ENCODE measurements around the gene IQCH. TPM values are rescaled to one million over a fixed set of nuclear protein-coding genes. Genes with fewer than 3 reads are reported as not detected.

The IQCH gene
- total and polyA plus RNA-seq, 12 donors = 0.29 to 2.6 (median 1.2) TPM

DNA sequence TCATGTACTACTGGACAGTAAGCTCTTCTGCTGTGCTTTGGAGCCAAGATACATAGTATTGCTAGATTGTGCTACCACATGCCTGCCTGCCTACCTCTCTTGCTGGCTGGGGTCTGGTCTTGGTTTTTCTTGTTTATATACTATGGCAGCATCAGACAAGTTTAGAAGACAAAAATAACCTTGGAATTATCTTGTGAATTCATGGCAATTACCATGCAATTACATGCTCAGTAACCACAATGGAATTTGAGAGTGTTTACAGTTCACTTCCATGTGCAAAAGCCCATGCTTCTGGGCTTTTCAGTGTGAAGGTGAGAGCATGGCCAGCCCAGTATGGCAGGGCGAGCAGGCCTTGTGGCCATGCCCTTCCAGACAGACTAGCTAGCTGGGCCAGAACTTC lies 218.4 kb downstream of the IQCH start:
- ATAC-seq (no peak), DNase-seq (no peak)
- intact Hi-C loops (cut with DNase I) = no loop called here

GRCh38 chr15:67474405-67475110 lies 220.0 kb downstream of the IQCH start:
- Histone ChIP-seq H3K27ac (no peak overlapping the region), H3K4me3 (no peak overlapping the region), H3K4me1 (peaks cover 0 to 3% (median 0%) of the 10 kb centered on the region in 9 donors), H3K9me3 (no peaks in the 10 kb centered on the region), H3K36me3 (no peaks in the 10 kb centered on the region), H3K27me3 (no peaks in the 10 kb centered on the region)
- intact Hi-C loops (cut with DNase I) = no loop called here
- 86 to 89% methylated on average over 5 of the region's 5 CpGs for WGBS, 2 donors
- TF ChIP-seq, protein P1, sequence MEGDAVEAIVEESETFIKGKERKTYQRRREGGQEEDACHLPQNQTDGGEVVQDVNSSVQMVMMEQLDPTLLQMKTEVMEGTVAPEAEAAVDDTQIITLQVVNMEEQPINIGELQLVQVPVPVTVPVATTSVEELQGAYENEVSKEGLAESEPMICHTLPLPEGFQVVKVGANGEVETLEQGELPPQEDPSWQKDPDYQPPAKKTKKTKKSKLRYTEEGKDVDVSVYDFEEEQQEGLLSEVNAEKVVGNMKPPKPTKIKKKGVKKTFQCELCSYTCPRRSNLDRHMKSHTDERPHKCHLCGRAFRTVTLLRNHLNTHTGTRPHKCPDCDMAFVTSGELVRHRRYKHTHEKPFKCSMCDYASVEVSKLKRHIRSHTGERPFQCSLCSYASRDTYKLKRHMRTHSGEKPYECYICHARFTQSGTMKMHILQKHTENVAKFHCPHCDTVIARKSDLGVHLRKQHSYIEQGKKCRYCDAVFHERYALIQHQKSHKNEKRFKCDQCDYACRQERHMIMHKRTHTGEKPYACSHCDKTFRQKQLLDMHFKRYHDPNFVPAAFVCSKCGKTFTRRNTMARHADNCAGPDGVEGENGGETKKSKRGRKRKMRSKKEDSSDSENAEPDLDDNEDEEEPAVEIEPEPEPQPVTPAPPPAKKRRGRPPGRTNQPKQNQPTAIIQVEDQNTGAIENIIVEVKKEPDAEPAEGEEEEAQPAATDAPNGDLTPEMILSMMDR (IDR thresholded peaks at IDR 0.05) = no peak
- DNase-seq (no peak), ATAC-seq (no peak)

More for the DNA sequence above, 218.4 kb downstream of the IQCH start:
- Histone ChIP-seq H3K4me3 (no peak overlapping the region), H3K4me1 (peaks cover 0 to 3% (median 0%) of the 10 kb centered on the region in 9 donors), H3K36me3 (no peaks in the 10 kb centered on the region), H3K9me3 (no peaks in the 10 kb centered on the region), H3K27me3 (no peaks in the 10 kb centered on the region), H3K27ac (no peak overlapping the region)
- TF ChIP-seq, protein P1 (IDR thresholded peaks at IDR 0.05) = no peak
- WGBS, 2 donors = 100% methylated on average over 1 of the region's 1 CpG

- Histone ChIP-seq H3K9me3 (peaks cover 0 to 9% (median 0%) of the 10 kb centered on the region in 11 donors), H3K27me3 (no peaks in the 10 kb centered on the region), H3K36me3 (no peaks in the 10 kb centered on the region), H3K4me1 (peaks cover 0 to 10% (median 3%) of the 10 kb centered on the region in 9 donors), H3K27ac (peak overlapping the region in 3 of 10 donors; percentile 8 to 28 (median 23)), H3K4me3 (peak overlapping the region in 1 of 10 donors; percentile 1)
- peak in 4 of 8 donors; percentile 25 to 54 (median 38) for ATAC-seq
- DNase-seq = no peak
- intact Hi-C loops (cut with DNase I) = no loop called here
- 49 to 61% methylated on average over 5 of the region's 5 CpGs for WGBS, 2 donors
- TF ChIP-seq, protein P1 (IDR thresholded peaks at IDR 0.05) = no peak
Observed at GRCh38 chr15:67479781-67480505, 225.4 kb downstream of the IQCH start.

DNA sequence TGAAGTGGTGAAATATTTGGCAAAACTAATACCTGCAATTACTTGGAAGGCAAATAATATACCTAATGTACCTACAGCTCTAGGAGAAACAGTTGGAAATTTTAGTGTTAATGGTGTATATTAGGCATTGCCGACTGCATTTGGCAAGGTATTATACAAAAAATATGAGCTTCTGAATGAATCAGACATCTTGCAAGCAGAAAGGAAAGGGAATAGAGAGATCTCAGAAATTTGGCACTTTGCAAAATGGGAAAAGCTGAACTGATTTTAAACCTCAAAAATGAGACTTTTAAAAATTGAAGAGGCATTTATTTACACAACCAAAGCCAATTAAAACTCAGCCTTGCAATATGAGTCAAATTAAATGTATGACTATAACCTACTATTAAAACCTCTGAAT lies 226.2 kb downstream of the IQCH start:
- H3K36me3 ChIP-seq = no peaks in the 10 kb centered on the region
- H3K27me3 ChIP-seq = no peaks in the 10 kb centered on the region
- DNase-seq = no peak
- H3K4me1 ChIP-seq = peaks cover 0 to 10% (median 3%) of the 10 kb centered on the region in 9 donors
- no peak overlapping the region for H3K27ac ChIP-seq
- no peak for ATAC-seq
- WGBS, 2 donors = 72 to 80% methylated on average over 1 of the region's 1 CpG
- TF ChIP-seq, protein P1 (IDR thresholded peaks at IDR 0.05) = no peak
- intact Hi-C loops (cut with DNase I) = no loop called here
- H3K9me3 ChIP-seq = peaks cover 0 to 17% (median 0%) of the 10 kb centered on the region in 11 donors
- no peak overlapping the region for H3K4me3 ChIP-seq
